ENCODE results near the gene GAS7.
A peak's percentile ranks its signal among the peaks of the same experiment; 100 is the strongest.

Gene GAS7

DNA sequence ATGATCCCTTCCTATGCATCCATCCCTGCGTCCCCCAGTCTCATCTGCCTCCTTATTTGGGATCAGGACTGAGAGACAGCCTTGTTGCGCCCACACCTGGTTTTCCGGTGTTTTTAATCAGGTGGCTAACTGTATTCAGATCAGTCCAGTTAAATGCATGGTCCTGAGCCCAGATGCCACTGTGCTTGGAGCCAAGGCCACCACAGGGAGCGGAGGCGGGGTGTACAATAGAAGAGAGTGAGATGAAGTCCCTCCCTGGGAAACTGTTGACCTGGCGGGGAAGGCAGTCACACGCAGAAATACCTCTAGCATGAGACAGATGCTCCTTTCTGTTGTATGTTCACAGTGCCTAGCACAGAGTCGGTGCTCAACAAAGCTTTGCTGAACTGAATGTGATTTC, 299.6 kb downstream of the GAS7 start:
- Histone ChIP-seq H3K27ac (peak overlapping the region; percentile 22; the same call in 1 of the 2 replicates), H3K36me3 (peaks cover 85% of the 10 kb centered on the region), H3K27me3 (ENCODE audit: insufficient read depth, low read depth, severe bottlenecking) (no peaks in the 10 kb centered on the region), H3K4me3 (ENCODE audit: low read depth, low read length) (no peak overlapping the region), H3K9me3 (ENCODE audit: severe bottlenecking) (no peaks in the 10 kb centered on the region)
- TF ChIP-seq, protein P1, sequence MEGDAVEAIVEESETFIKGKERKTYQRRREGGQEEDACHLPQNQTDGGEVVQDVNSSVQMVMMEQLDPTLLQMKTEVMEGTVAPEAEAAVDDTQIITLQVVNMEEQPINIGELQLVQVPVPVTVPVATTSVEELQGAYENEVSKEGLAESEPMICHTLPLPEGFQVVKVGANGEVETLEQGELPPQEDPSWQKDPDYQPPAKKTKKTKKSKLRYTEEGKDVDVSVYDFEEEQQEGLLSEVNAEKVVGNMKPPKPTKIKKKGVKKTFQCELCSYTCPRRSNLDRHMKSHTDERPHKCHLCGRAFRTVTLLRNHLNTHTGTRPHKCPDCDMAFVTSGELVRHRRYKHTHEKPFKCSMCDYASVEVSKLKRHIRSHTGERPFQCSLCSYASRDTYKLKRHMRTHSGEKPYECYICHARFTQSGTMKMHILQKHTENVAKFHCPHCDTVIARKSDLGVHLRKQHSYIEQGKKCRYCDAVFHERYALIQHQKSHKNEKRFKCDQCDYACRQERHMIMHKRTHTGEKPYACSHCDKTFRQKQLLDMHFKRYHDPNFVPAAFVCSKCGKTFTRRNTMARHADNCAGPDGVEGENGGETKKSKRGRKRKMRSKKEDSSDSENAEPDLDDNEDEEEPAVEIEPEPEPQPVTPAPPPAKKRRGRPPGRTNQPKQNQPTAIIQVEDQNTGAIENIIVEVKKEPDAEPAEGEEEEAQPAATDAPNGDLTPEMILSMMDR (IDR thresholded peaks at IDR 0.05; ENCODE audit: low read depth, low read length), result no peak
- no peak for DNase-seq

DNA sequence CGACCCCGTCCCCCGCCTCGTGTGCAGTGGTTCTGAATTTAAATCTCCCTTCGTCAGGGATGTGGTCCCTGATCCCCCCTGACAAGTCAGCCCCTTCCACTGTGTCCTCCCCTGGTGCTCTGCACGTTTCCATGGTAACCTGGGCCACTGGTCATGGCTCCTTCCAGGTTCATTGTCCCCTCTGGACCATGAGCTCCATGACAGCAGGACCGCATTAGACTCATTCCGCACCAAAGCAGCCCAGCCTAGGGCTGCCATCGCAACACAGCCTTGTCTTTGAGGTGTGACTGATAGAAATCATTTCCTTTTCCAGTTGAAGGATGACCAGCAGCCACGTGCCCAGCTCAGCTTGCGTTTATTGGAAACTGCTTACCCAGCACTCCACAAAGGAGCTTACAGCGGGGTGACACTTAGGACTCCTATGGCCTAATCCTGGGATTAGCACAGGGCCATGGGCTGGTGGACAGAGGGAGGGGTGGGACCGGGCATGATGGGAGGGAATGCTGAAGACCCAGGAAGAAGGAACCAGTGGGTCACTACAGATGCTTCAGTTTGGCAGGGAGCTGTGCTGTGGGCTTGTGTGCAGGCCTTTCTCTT, 300.9 kb downstream of the GAS7 start:
- TF ChIP-seq, protein P1 (IDR thresholded peaks at IDR 0.05; ENCODE audit: low read depth, low read length), result no peak
- peak overlapping the region; percentile 82 for H3K27ac ChIP-seq
- no peak overlapping the region for H3K4me3 ChIP-seq (ENCODE audit: low read depth, low read length)
- DNase-seq, result peak; percentile 93
- H3K36me3 ChIP-seq, result peaks cover 85% of the 10 kb centered on the region
- H3K27me3 ChIP-seq (ENCODE audit: insufficient read depth, low read depth, severe bottlenecking), result no peaks in the 10 kb centered on the region
- H3K9me3 ChIP-seq (ENCODE audit: severe bottlenecking), result no peaks in the 10 kb centered on the region

DNA sequence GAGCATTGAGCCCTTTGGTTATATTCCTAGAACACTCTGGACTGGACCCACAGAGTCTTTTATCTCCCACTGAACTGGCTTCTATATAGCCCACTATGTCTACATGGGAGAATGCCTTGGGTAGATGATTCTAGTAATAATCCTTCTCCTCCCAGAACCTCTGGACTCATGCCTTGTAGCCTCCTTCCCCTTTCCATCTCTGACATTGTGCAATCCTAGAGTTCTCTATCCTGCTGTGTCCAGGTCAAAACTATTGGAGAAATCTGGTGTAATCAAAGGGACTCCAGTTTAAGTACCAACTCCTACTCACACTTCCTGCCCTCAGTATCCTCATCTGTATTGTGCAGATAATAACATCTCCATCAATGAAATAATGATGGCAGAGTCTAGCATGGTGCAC, 302.5 kb downstream of the GAS7 start:
- DNase-seq, result no peak
- TF ChIP-seq, protein P1 (IDR thresholded peaks at IDR 0.05; ENCODE audit: low read depth, low read length), result no peak
- H3K27ac ChIP-seq, result no peak overlapping the region
- peaks cover 74% of the 10 kb centered on the region for H3K36me3 ChIP-seq
- no peaks in the 10 kb centered on the region for H3K9me3 ChIP-seq (ENCODE audit: severe bottlenecking)
- H3K27me3 ChIP-seq (ENCODE audit: insufficient read depth, low read depth, severe bottlenecking), result no peaks in the 10 kb centered on the region
- no peak overlapping the region for H3K4me3 ChIP-seq (ENCODE audit: low read depth, low read length)

DNA sequence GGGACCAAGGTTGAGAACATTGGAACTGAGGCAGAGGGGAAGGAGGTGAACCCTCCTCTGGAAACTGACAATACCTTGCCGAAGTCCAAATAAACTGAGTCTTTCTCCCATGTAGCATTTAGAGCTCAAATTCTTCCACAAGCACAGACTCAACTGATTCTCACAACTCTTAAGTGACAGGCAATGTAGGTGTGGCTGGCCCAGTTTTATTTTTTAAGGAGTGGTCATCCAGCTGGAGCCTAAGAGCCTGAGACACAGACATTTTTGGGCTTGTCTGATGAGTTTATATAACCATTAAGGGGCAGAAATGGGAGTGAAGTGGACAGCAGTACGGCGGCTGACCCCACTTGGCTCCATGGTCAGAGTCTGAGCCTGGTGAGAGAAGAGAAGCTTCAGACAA, 304.2 kb downstream of the GAS7 start:
- H3K27ac ChIP-seq, result no peak overlapping the region
- TF ChIP-seq, protein P1 (IDR thresholded peaks at IDR 0.05; ENCODE audit: low read depth, low read length), result no peak

DNA sequence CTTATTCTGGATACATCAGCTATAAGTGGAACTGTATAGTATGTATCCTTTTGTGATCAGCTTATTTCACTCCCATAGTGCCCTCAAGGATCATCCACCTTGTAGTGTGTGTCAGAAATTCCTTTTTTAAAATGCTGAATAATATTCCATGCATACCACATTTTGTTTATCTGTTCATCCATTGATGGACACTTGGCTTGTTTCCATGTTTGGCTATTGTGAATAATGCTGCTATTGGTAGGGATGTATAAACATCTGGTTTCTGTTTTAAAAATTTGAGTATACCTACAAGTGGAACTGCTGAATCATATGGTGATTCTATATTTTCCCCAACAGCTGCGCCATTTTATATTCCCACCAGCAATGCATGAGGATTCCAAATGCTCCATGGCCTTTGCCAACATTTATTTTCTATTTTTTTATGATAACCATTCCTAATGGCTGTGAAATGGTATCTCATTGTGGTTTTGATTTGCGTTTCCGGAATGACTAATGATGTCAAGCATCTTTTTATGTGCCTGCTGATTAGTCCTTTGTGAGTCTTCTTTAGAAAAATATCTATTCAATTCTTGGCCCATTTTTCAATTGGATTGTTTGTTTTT, 304.9 kb downstream of the GAS7 start:
- TF ChIP-seq, protein P1 (IDR thresholded peaks at IDR 0.05; ENCODE audit: low read depth, low read length), result no peak
- Histone ChIP-seq H3K27me3 (ENCODE audit: insufficient read depth, low read depth, severe bottlenecking) (no peaks in the 10 kb centered on the region), H3K36me3 (peaks cover 50% of the 10 kb centered on the region), H3K27ac (no peak overlapping the region), H3K4me3 (ENCODE audit: low read depth, low read length) (no peak overlapping the region), H3K9me3 (ENCODE audit: severe bottlenecking) (no peaks in the 10 kb centered on the region)
- no peak for DNase-seq

More for the DNA sequence above, 304.2 kb downstream of the GAS7 start:
- H3K4me3 ChIP-seq (ENCODE audit: low read depth, low read length), result no peak overlapping the region
- H3K27me3 ChIP-seq (ENCODE audit: insufficient read depth, low read depth, severe bottlenecking), result no peaks in the 10 kb centered on the region
- no peaks in the 10 kb centered on the region for H3K9me3 ChIP-seq (ENCODE audit: severe bottlenecking)
- H3K36me3 ChIP-seq, result peaks cover 58% of the 10 kb centered on the region
- no peak for DNase-seq

DNA sequence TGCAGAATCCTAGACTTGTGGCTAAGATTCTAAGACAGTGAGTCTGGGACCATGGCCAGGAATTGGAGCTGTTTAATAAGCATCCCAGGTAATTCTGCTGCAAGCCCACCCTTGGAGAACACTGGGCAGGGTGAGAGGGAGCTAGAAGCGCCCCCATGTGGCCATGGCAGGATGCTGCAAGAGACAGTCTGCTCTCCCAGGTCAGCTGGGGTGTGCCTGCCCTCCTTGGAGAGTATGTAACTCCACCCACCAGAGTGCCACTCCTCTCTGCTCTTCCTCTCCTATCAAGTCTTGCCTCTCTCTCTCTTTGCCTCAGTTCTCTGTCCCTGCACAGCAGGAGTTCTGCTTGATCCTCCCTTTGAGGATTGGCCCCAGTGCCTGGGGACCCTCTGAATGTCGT, 308.3 kb downstream of the GAS7 start:
- H3K27ac ChIP-seq, result no peak overlapping the region
- H3K27me3 ChIP-seq (ENCODE audit: insufficient read depth, low read depth, severe bottlenecking), result no peaks in the 10 kb centered on the region
- no peak overlapping the region for H3K4me3 ChIP-seq (ENCODE audit: low read depth, low read length)
- H3K9me3 ChIP-seq (ENCODE audit: severe bottlenecking), result no peaks in the 10 kb centered on the region
- peaks cover 17% of the 10 kb centered on the region for H3K36me3 ChIP-seq
- peak; percentile 75 for DNase-seq
- TF ChIP-seq, protein P1 (IDR thresholded peaks at IDR 0.05; ENCODE audit: low read depth, low read length), result peak; percentile 98
